DMS79 (cell line): ENCODE results near the gene RC3H1.
"Not testable (repeated sequence)": the region's sequence is repeated elsewhere in the genome, so short reads cannot be mapped to it uniquely, and the experiment has no call there.

Experiments
- DNase-seq: peaks from one replicate; lab custom pipeline; 2025; lab: John Stamatoyannopoulos, UW

RC3H1 gene

DNA sequence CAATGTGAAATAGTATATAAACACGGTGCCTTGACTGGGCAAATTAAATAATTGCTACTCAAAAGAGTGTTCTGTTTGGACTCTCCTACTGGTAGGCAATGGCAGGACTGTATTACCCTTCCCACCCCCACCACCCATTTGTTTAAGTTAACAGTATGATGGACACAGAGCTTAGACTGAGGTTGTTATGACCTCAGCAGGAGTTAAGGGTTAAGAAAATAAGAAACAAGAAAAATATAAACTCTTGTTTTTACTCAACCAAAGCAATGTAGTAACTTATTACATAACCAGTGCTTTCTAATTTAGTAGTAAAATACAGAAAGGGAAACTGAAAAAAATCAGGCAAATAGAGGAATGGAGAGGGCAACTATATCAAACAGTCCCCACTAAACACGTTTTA, 85.1 kb downstream of the RC3H1 start:
- DNase-seq = no peak

GRCh38 chr1:173934440-173934839, 87.7 kb downstream of the RC3H1 start:
- no peak for DNase-seq

DNA sequence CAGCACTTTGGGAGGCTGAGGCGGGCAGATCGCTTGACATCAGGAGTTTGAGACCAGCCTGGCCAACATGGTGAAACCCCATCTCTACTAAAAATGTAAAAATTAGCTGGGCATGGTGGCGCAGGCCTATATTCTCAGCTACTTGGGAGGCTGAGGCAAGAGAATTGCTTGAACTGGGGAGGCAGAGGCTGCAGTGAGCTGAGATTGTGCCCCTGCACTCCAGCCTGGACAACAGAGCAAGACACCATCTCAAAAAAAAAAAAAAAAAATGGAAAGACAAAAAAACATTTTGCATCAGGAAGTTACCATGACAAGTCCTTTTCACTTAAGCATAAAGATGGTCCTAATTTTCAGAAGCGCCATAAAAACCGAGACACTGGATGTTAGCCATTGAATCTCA, 91.6 kb downstream of the RC3H1 start:
- not testable (repeated sequence) for DNase-seq

GRCh38 chr1:173925306-173926242, 96.6 kb downstream of the RC3H1 start:
- no peak for DNase-seq

DNA sequence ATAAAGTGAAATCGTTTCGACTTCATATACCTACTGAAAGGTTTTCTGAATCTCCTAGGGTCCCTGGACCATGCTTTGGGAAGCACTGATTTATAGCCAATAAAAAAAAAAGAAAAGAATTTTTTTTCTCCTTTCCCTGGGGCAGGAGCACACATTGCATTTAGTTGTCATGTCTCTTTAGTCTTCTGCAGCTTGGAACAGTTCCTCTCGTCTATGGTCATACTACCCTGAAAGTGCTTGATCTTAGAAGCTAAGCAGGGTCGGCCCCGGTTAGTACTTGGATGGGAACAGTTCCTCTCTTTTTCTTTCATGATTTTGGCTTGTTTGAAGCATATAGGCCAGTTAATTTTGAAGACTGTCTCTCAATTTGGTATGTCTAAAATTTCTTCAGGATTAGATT, 101.3 kb downstream of the RC3H1 start:
- DNase-seq = no peak

- peak; percentile 77 for DNase-seq
Observed at GRCh38 chr1:173917635-173918493, 104.3 kb downstream of the RC3H1 start.

DNA sequence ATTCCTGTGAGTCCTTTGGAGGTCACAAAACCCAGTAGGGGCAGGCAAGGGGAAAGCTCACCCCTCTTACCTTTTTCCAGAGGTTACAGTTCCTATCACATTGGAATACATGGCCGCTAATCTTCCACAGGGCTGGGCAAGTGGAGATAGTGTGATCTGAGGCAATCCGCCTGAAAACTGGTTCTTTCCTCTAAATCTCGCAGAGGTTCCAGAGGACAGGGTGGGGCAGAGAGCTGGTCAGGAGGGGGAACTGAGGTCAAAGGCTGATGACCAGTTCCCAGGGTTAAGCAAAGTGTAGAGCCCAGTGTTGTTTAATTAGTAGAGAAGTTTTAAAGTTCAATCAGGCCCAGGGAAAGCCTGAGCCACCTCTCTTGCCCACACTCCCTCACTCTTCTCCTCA, 105.0 kb downstream of the RC3H1 start, which contains the start of gene SERPINC1:
Gene SERPINC1, minus strand, starts transcription at position 179 of the 400 bp plus-strand sequence. Its CDS starts 68 bp downstream, at position 111.
- DNase-seq = no peak

- DNase-seq = no peak
Observed at GRCh38 chr1:173916667-173917066, 105.5 kb downstream of the RC3H1 start.

DNA sequence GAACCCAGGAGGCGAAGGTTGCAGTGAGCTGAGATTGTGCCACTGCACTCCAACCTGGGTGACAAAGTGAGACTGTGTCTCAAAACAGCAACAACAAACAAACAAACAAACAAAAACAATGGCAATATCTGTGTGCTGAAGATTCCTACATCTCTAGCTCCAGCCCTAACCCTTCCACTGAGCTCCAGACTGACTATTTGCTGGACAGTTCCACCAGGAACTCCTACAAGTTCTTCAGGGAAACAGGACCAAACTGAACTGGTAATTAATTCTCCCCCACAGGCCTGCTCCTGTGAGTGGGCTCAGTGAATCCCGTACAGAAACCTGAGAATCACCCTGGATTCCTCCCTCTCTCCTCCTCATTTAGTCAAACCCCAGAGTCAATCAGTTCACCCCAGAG, 106.6 kb downstream of the RC3H1 start:
- no peak for DNase-seq

GRCh38 chr1:173914366-173914871, 107.7 kb downstream of the RC3H1 start:
- DNase-seq = no peak

GRCh38 chr1:173913111-173913510, 109.0 kb downstream of the RC3H1 start:
- DNase-seq = no peak

DNA sequence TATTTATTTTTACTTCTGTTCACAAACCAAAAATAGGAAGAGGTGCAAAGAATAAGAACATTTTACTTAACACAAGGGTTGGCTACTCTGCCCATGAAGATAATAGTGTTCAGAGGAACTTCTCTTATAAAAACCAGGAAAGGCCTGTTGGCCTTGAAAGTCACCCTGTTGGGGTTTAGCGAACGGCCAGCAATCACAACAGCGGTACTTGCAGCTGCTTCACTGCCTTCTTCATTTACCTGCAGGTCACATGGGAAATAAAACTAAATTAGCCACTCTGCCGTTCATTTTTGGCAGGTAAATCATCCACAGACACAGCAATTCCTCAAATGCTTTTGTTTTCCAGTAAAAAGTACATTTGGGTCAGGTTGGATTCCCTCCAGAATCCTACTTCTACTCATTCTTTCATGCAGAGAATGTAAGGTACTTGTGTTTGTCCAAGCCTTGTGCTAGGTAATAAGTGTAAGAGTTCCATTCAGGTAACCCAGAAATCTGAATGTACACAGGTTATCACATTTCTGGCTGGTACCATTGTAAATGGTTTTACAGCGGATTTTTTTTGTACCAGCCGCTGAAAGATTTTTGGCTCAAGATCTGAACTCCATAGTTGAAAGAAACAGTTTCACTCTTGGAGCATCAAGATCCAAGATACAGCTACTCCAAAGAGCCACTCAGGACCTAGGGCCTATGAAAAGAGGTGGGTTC, 118.2 kb downstream of the RC3H1 start:
- DNase-seq = peak; percentile 78

DNA sequence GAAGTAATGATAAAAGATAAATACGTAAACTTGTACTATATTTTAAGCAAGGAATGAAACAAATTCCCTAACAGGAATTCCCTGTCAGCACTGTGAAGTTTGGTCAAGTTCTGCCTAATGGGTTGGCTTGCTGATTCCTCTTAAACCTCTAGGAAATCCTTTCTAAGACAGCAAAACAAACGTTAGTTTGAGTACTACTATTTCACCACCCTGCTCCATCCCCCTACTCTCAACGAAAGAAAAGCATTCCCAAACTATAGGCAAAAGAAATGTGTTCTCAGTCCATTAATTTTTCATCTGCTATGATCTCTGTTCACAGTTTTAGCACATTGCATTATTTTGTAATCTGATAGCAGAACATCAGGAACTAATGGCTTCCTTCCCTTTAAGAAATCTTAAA, 121.2 kb downstream of the RC3H1 start:
- DNase-seq = no peak

- DNase-seq = no peak
Observed at GRCh38 chr1:173900427-173900826, 121.7 kb downstream of the RC3H1 start.

GRCh38 chr1:173894189-173894588, 128.0 kb downstream of the RC3H1 start:
- no peak for DNase-seq

DNA sequence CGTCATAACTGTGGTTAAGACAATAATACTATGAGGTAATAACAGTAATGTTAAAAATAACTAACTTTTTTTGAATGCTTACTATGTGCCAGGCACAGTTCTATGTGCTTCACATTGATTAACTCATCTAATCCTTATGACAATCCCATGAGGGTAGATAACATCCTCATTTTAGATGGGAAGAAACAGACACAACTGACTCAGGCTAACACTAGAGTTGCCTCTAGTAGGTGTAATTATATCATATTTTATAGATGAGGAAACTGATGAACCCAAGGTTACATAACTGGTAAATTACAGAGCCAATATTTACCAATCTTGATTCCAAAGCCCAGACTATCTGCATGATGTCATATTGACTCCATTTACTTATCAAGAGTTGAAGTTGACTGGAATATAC, 128.5 kb downstream of the RC3H1 start:
- no peak for DNase-seq

GRCh38 chr1:173889885-173890284, 132.3 kb downstream of the RC3H1 start:
- DNase-seq = no peak

DNA sequence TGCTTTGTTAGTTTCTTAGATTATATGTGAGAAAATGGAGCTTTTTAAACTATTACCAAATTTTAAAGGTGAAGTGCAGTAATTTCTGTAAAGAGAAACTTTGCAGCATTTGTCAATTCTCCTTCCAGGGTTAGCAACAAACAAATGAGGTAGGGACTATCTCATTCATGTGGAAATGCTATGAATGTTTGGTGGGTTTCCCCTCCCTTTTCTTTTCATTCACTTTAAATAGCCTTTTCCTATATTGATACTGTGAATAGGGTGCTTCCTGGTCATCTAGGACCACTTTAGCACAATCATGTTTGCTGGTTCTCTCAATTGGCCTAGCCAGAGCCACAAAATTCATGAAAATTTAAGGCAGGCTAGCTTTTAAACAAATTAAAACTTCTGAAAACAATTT, 133.4 kb downstream of the RC3H1 start:
- no peak for DNase-seq

DNA sequence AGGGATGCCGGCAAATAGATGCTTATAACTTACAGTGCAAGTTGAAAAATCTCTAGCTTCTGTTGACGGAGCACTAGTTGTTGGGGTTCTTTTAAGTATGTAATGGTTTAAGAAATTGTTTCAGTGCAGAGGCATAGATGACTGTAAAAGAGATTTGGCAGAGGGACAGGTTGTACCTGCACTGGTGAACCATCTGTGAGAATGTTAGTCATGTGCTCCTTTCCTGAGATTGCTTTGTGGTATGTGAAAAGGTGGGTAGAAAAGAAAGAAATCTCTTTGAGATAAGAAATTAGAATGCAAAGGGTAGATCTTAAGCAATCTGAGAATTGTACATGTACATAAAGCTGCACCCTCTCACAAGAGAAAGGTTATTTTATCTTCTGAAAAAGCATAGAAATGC, 134.5 kb downstream of the RC3H1 start:
- DNase-seq = no peak

DNA sequence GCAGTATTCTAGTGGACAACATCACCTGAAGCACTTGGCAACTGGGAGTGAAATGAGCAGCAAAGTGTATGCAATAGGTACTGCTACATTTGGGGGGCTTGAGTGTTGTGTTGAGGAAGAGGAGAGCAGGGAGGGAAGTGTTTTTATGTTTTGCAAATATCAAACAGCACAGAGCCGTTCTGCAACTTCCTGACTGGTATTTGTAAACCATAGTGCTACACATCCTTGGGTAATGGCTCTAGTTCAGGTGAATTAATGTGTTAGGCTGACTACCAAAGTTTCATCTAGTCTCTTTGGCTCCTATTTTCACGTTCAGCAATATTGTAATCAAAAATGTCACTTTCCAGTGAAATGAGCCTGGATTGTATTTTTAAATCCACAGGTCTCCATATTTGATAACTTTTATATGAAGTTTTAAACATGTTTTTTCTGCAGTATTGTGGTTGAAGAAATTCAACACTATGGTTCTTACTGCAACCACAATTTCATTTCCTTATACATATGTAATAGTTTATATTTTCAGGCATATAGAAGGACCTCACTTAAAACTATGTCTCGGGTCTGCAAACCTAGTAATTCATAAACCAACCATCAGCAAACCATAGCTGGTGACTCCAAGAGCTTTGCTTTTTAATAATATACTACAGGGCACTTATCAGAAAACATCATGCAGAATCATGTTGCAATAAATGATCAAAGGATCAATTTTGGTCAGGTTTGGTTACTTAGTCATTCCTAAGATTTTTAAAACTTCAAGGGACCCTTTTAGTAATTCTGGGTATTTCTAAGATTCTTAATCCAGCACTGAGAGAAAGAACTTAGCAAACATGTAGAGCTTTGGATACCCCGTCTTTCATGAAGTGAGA, 135.2 kb downstream of the RC3H1 start:
- DNase-seq = no peak

GRCh38 chr1:173884701-173885100, 137.5 kb downstream of the RC3H1 start:
- DNase-seq = no peak
